HG03039 (cell line): Measurements from ENCODE around the gene PEAK3.
"Not testable (repeated sequence)": the region's sequence is repeated elsewhere in the genome, so short reads cannot be mapped to it uniquely, and the experiment has no call there.

Experiments
- ATAC-seq: cut with Tn5 transposase; IDR thresholded peaks from one replicate; pipeline ENCODE4 v1.9.1; 2021; ENCODE audit warnings: mild to moderate bottlenecking, moderate library complexity; ENCODE audit not compliant: unreplicated experiment

Gene PEAK3

DNA sequence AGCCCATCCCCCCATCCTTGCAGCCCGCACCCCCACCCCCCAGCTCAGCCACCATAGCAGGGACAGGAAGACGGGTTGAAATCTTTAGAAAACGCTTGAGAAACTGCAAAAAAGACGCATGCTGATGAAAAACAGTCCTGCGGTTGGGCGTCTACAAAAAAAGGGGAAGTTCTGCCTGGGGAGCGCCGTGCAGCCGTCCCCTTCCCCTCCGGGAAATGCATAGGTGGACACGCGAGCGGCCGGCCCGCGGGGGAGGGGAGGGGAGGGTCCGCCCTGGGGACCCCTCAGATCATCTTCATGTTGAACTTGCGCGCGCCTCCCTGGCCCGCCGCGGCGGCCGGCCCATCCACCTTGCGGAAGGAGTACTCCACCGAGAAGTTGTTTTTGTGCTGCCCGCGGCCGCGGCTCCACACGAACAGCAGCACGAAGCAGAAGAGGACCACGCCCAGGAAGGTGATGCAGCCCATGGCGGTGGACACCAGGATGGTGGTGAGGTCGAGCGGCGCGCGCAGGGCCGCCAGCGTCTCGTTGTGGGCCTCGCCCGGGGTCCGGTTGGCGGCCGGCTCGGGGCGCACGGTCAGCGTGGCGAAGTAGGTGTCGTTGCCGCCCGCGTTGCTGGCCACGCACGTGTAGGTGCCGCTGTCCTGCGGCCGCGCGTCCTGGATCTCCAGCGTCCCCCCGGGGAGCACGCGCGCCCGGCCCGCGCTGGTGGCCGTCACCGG is 7.9 kb upstream of the PEAK3 start:
- ATAC-seq, result no peak

DNA sequence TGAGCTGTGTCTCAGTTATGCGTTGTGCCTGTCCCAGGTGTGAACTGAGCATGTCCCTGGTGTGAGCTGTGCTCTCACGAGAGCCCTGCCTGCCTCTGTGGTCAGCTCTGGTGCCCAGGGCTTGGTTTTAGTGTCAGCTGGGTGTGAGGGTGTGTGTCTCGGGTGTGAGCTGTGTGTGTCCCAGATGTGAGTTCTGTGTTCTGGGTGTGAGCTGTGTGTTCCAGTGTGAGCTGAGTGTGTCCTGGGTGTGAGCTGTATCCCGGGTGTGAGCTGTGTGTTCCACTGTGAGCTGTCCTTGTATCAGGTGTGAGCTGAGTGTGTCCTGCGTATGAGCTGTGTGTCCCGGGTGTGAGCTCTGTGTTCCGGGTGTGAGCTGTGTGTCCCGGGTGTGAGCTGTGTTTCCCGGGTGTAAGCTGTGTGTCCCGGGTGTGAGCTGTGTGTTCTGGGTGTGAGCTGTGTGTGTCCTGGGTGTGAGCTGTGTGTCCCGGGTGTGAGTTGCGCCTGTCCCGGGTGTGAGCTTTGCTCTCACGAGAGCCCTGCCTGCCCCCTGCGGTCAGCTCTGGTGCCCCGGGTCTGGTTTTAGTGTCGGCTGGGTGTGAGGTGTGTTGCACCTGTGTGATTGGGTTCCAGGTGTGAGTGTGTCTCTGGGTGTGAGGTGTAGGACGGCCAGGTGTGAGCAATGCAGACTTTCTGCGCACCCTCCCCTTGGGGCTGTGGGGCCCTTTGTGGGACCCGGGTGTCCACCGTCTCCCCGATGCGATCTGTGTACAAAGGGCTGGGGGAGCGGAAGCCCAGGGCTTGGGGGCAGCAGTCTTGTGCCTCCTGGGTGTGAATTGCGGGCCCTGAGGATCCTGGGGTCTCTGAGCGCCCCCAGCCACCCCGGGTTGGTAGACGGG is 7.1 kb upstream of the PEAK3 start:
- ATAC-seq, result no peak

DNA sequence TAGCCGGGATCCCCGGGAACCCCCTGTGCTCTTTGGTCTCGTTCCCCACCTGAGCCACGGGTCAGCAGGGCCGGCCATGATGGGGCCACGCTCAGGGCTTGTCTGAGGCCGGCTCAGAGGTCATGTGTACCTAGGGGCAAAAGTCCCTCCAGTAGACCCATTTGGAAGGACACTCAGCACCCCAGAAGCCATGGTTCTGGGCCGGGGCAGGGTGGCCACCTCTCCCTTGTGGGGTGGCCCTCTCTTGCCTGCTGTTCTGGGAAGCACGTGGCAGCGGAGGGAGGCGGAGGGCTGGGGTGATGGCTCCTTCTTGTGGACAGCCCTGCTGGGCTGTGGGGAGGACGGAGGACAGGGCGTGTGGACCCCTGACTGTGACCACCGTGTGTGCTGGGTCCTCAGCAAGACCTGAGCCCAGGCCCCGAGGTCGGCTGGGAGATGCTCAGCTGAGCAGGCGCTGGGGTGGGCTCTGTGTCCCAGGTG is 6.4 kb upstream of the PEAK3 start:
- no peak for ATAC-seq

GRCh38 chr19:2287585-2288337 is 5.8 kb upstream of the PEAK3 start:
- ATAC-seq, result no peak

DNA sequence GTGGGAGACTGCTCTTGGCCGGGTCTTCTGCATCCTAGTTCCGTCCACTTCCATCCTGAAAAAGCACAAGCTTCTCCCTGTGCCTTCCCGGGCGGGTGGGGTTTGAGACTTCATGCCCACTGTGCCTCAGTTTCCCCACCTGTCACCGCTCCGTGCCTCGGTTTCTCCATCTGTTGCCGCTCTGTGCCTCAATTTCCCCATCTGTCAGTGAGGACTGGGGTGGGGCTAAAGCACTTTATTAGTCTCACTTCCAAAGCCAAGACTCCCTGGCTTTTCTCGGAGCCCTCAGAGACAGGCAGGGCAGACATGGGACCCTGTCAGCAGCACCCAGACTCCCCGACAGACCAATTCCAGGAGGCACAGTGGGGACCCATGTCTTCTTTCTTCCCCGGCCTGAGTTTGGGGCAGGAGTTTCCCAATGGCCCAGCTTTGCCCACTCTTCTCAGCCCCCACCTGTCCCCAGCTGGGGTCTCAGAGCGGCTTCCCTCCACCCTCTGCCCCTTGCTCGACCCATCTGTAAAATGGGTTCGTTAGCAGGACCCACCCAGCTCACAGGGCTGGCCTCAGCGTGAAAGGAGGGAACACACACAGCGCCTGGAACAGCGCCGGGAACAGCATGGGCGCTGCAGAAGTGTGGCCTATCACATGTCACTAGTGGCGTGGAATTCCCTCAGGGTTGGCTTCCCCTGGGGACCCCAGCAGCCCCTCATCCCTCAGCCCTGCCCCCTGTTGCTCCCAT is 4.6 kb upstream of the PEAK3 start:
- ATAC-seq, result no peak

DNA sequence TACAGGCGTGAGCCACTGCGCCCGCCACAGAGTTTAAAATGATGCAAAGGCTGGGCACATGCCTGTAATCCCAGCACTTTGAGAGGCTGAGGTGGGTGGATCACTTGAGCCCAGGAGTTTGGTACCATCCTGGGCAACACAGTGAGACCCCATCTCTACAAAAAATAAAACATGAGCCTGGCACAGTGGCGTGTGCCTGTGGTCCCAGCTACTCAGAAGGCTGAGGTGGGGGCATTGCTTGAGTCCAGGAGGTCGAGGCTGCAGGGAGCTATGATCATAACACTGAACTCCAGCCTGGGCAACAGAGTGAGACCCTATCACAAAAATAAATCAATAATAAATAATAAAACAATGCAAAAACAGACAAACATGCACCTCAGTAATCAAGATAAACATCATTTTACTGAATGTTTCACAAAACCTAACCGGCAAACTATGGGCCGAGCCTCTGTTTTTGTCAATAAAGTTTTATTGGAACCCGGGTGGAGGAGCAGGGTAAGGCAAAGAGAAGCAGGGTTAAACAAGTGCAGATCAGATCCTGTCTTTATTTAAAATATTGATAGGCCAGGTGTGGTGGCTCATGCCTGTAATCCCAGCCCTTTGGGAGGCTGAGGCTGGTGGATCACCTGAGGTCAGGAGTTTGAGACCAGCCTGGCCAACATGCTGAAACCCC is 2.0 kb upstream of the PEAK3 start:
- no peak for ATAC-seq

DNA sequence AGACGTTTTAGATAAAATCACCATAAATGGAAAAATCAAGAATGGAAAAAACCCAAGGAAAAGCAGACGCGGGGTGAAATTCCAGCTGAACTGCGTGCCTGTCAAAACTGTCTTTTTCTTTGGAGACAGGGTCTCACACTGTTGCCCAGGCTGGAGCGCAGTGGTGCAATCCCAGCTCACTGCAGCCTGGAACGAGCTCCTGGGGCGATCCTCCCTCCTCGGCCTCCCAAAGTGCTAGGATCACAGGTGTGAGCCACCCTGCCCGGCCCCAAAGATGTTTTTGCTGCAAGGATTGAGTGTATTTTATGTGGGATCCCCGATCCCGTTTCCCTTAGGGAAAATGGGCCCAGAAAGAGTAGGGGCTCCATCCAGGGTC is 875 bp upstream of the PEAK3 start:
- ATAC-seq, result no peak

DNA sequence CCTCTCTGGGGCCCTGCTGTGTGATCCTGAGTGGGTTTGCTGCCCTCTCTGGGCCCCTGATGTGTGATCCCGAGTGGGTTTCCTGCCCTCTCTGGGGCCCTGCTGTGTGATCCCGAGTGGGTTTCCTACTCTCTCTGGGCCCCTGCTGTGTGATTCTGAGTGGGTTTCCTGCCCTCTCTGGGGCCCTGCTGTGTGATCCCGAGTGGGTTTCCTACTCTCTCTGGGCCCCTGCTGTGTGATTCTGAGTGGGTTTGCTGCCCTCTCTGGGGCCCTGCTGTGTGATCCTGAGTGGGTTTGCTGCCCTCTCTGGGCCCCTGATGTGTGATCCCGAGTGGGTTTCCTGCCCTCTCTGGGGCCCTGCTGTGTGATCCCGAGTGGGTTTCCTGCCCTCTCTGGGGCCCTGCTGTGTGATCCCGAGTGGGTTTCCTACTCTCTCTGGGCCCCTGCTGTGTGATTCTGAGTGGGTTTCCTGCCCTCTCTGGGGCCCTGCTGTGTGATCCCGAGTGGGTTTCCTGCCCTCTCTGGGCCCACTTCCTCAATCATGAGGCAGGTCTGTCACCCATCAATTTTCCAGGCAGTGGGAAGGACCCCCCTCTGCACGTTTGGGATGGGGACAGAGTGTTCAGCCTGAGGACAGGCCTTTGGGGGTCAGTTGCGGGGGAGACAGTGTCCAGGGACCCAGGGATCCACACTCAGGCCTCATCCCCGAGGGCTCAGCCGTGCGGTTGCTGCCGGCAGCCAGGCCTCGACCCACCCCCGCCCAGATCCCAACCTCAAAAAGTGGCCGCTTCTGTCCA is 512 bp downstream of the PEAK3 start:
- ATAC-seq, result not testable (repeated sequence)

DNA sequence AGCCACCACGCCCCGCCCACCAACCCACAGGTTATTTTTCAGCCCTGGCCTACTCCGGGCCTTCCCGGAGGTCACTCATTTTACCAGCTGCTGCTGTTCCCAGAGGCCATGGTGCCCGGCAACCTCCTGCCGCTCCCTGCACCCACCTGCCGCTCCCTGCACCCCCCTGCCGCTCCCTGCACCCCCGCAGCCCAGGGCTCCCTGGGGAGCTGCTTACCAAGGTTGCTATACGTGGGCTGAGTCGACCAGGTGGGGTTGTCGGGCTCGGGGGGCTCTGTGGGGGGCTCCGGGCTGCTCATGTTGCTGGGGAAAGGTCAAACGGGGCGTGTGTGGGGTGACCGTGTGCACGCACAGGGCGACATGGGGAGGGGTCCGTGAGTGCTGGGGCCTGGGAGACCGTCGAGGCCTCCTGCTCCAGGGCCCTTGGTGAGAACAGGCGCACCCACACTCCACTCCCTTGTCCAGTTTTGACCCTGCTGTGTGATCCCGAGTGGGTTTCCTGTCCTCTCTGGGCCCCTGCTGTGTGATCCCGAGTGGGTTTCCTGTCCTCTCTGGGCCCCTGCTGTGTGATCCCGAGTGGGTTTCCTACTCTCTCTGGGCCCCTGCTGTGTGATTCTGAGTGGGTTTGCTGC is 1.2 kb downstream of the PEAK3 start:
- no peak for ATAC-seq

DNA sequence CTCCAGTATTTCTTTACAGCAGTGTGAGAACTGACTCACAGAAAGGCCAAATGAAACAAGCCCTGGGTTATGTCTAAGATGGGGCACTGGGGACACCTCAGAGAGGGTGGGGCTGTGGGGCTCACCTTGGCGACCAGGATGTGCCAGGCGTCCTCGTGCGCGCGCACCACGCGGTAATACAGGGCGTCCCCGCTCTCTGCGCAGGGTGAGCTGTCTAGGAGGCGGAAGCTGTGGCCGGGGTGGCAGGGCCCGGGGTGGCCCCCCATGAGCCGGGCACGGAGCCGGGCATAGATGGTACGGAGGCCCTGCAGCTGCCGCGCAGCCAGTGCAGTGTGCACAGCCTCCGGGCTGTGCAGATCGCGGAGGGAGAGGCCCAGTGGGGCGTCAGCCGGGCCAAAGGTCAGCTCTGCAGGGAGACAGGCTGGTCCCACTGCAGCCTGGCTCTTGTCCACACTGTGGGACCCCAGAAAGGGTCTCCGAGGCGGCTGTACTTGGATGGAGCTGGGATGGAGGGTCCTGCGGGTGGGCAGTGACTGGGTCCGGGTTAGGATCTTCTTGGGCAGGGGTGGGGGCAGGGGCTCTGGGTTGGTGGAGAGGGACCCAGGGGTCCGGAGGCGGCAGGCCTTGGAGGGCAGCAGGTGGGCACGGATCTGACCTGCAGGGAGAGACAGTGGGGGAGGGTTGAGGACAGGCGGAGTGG is 3.4 kb downstream of the PEAK3 start:
- ATAC-seq, result no peak

GRCh38 chr19:2277138-2277537 is 4.8 kb downstream of the PEAK3 start:
- no peak for ATAC-seq

DNA sequence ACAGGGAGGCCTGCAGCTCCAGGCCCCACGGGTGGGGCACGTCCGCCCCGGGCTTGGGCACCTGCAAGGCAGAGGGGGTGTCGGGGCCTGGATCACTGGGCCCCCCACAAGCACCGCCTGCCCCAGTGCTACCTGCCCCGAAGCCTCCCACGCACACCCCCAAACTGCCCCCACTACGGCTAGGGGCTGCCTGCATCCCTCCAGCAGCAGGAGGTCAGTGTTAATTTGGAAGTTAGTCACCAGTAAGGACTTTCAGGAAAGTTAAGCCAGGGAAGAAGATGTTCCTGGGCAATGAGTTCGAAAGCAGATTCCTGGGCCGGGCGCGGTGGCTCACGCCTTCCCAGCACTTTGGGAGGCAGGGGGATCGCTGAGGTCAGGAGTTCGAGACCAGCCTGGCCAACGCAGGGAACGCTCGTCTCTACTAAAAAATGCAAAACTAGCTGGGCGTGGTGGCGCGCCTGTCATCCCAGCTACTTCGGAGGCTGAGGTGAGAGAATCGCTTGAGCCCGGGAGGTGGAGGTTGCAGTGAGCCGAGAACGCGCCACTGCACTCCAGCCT is 5.5 kb downstream of the PEAK3 start:
- no peak for ATAC-seq

- no peak for ATAC-seq
Observed at GRCh38 chr19:2275588-2276428, 6.2 kb downstream of the PEAK3 start.

- ATAC-seq, result no peak
Observed at GRCh38 chr19:2274931-2275535, 6.9 kb downstream of the PEAK3 start.

- no peak for ATAC-seq
Observed at GRCh38 chr19:2274185-2274711, 7.7 kb downstream of the PEAK3 start.
